Measurements from ENCODE around the gene LRRC26.

LRRC26 gene

DNA sequence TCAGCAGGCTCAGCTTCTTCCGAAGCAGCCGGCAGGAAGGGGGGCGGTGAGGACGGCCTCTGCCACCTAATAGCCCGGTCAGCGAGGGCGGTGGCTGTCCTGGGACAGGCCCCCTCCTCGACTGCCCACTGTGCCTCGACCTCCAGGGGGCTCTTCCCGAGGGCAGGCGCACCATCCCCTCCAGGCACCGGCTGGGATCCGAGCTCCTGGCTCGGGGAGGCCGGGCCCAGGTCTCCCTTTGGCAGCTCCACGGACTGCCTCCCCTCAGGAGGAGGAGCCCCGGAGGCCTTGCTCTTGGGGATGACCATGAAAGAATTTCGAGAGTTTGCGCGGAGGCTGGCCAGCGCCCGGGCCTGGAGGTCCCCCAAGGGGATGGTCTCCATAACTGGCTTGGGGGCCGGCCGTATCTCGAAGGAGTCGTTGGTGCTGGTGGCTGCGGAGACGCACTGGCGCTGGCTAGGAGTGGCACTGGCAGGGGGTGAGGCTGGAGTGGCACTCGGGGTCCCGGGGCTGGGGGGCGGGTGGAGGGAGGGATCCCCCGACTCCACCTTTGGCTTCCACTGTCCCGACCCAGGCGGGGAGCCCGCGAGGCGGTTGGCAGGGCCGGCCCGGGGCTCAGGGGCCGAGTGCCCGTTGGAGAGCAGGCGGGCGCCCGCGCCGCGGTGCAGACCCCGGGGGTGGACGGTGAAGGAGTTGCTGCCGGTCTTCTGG is 29.7 kb upstream of the LRRC26 start:
- 25% methylated on average over 37 of the region's 51 CpGs for WGBS (ENCODE audit: insufficient coverage)
- Histone ChIP-seq H3K27ac (ENCODE audit: insufficient read depth in 1 of 2, low read depth in 1 of 2, low read length in 2 of 2, poor library complexity in 1 of 2, severe bottlenecking in 2 of 2) (no peak overlapping the region), H3K4me1 (ENCODE audit: control extremely low read depth in 1 of 4, control insufficient read depth in 4 of 4, insufficient read depth in 4 of 4, low read length in 3 of 4) (peaks cover 3 to 49% (median 27%) of the 10 kb centered on the region in 4 experiments), H3K27me3 (replicated peaks in 2 of 5; ENCODE audit: control insufficient read depth in 4 of 5, insufficient read depth in 5 of 5, low read length in 4 of 5) (peaks cover 0 to 9% (median 0%) of the 10 kb centered on the region in 5 experiments), H3K36me3 (ENCODE audit: control insufficient read depth in 4 of 4, insufficient read depth in 4 of 4, low read length in 3 of 4) (no peaks in the 10 kb centered on the region), H3K9me3 (ENCODE audit: control extremely low read depth in 1 of 5, control insufficient read depth in 4 of 5, insufficient read depth in 2 of 5, low read depth in 1 of 5, low read length in 4 of 5) (no peaks in the 10 kb centered on the region), H3K4me3 (ENCODE audit: control insufficient read depth in 1 of 7, extremely low read depth in 1 of 7, insufficient read depth in 4 of 7, low read depth in 2 of 7, low read length in 6 of 7) (peak overlapping the region in 4 of 7 experiments; percentile 6 to 62 (median 50))
- ChIA-PET CTCF (interaction anchor here (1.6 kb wide), 1 partner anchor 27 kb away, joined by 5 read pairs; no protein-coding TSS in a partner anchor), POLR2A (interaction anchor here (0.5 kb wide), 1 partner anchor 68 kb away, joined by 3 read pairs; no protein-coding TSS in a partner anchor)
- no peak for DNase-seq

GRCh38 chr9:137198902-137199283 is 29.0 kb upstream of the LRRC26 start:
- Histone ChIP-seq H3K36me3 (ENCODE audit: control insufficient read depth in 4 of 4, insufficient read depth in 4 of 4, low read length in 3 of 4) (no peaks in the 10 kb centered on the region), H3K9me3 (ENCODE audit: control extremely low read depth in 1 of 5, control insufficient read depth in 4 of 5, insufficient read depth in 2 of 5, low read depth in 1 of 5, low read length in 4 of 5) (no peaks in the 10 kb centered on the region), H3K27me3 (replicated peaks in 2 of 5; ENCODE audit: control insufficient read depth in 4 of 5, insufficient read depth in 5 of 5, low read length in 4 of 5) (peaks cover 0 to 9% (median 0%) of the 10 kb centered on the region in 5 experiments), H3K4me1 (ENCODE audit: control extremely low read depth in 1 of 4, control insufficient read depth in 4 of 4, insufficient read depth in 4 of 4, low read length in 3 of 4) (peaks cover 0 to 42% (median 21%) of the 10 kb centered on the region in 4 experiments), H3K4me3 (ENCODE audit: control insufficient read depth in 1 of 7, extremely low read depth in 1 of 7, insufficient read depth in 4 of 7, low read depth in 2 of 7, low read length in 6 of 7) (peak overlapping the region in 1 of 7 experiments; percentile 60), H3K27ac (ENCODE audit: insufficient read depth in 1 of 2, low read depth in 1 of 2, low read length in 2 of 2, poor library complexity in 1 of 2, severe bottlenecking in 2 of 2) (no peak overlapping the region)
- no peak for DNase-seq
- WGBS (ENCODE audit: insufficient coverage), result 93% methylated on average over 10 of the region's 11 CpGs
- CTCF ChIA-PET, result interaction anchor here (1.1 to 1.6 kb wide), 2 partner anchors 8 to 28 kb away, joined by 3 to 5 read pairs; no protein-coding TSS in a partner anchor
- POLR2A ChIA-PET, result no interaction called here

DNA sequence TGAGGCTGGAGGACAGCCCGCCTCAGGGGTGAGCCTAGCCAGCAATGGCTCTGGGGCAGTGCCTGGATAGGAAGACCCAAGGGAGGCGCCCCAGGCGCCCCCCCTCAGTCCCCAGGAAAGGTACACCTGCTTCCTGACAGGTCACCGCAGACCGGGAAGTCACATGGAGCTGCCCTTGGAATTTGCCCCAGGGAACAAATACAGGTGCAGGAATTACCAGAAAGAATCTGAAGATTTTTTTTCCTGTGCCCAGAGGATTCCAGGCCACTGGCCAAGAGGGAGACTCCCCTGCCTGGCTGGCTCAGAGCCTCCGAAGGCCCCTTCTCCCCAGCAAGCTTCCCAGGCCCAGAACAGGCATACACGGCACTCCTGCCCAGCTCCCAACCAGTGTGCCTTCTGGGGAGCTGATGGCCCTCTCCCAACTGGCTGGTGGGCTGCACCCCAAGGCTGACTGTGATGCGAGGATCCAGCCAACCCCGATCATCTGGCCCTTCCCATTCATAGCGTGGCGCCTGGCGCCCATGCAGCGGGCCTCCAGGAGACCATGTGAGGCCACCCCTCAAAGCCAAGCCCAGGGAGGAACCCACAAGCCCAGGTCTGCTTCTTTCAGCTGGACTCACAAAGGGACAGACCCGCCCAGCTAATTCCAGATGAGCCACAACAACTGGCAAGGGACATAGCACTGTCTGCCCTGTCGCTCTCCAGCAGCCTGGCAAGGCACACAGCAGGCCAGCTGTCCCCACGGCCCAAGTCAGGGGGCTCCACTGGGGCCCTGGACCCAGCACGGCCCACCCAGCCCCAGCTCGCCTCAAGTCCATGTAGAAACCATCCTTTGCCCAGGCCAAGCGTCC is 28.4 kb upstream of the LRRC26 start:
- H3K4me1 ChIP-seq (ENCODE audit: control extremely low read depth in 1 of 4, control insufficient read depth in 4 of 4, insufficient read depth in 4 of 4, low read length in 3 of 4), result peaks cover 0 to 41% (median 19%) of the 10 kb centered on the region in 4 experiments
- ChIA-PET POLR2A (interaction anchor here (1.0 kb wide), 1 partner anchor 25 kb away, joined by 3 read pairs; no protein-coding TSS in a partner anchor), CTCF (interaction anchor here (0.6 to 2.8 kb wide), 4 partner anchors 8 to 38 kb away, joined by 3 to 9 read pairs (median 4); partner anchors contain the start of gene SSNA1)
- no peak for DNase-seq
- H3K27me3 ChIP-seq (replicated peaks in 2 of 5; ENCODE audit: control insufficient read depth in 4 of 5, insufficient read depth in 5 of 5, low read length in 4 of 5), result peaks cover 0 to 9% (median 0%) of the 10 kb centered on the region in 5 experiments
- no peaks in the 10 kb centered on the region for H3K36me3 ChIP-seq (ENCODE audit: control insufficient read depth in 4 of 4, insufficient read depth in 4 of 4, low read length in 3 of 4)
- no peak overlapping the region for H3K27ac ChIP-seq (ENCODE audit: insufficient read depth in 1 of 2, low read depth in 1 of 2, low read length in 2 of 2, poor library complexity in 1 of 2, severe bottlenecking in 2 of 2)
- 93% methylated on average over 18 of the region's 19 CpGs for WGBS (ENCODE audit: insufficient coverage)
- H3K9me3 ChIP-seq (ENCODE audit: control extremely low read depth in 1 of 5, control insufficient read depth in 4 of 5, insufficient read depth in 2 of 5, low read depth in 1 of 5, low read length in 4 of 5), result no peaks in the 10 kb centered on the region
- no peak overlapping the region for H3K4me3 ChIP-seq (ENCODE audit: control insufficient read depth in 1 of 7, extremely low read depth in 1 of 7, insufficient read depth in 4 of 7, low read depth in 2 of 7, low read length in 6 of 7)

DNA sequence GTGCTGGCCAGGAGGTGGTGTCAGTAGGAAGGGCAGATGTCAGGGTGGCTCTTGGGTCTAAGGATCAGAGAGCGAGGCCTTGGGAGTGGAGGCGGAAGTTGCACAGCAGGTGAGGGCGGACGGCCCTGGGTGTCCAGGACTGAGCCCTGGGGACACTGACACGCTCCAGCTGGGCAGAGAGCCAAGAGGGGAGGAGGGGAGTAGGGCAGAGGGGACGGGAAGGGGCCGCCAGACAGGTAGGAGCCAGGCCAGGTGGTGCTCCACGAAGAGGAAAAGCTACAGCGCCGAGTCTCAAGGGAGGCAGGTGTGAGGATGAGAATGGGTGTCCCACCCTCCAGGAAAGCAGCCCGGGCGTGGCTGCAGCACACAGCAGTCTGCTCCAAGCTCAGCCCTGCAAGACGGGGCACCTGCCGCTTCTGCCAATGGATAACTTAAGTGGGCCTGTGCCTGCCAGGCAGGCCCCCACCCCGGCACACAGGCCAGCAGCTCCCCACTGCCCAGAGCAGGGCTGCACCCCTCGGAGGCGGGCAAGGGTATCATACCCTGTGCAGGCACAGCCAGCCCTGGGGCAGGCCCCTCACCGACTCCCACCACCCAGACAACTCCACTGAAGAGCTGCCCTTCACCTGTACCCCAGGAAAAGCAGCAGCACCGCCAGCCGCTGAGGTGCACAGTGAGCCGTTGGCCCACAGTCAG is 25.8 kb upstream of the LRRC26 start:
- H3K27ac ChIP-seq (ENCODE audit: insufficient read depth in 1 of 2, low read depth in 1 of 2, low read length in 2 of 2, poor library complexity in 1 of 2, severe bottlenecking in 2 of 2), result no peak overlapping the region
- no peak for DNase-seq
- H3K4me3 ChIP-seq (ENCODE audit: control insufficient read depth in 1 of 7, extremely low read depth in 1 of 7, insufficient read depth in 4 of 7, low read depth in 2 of 7, low read length in 6 of 7), result no peak overlapping the region
- ChIA-PET POLR2A (interaction anchor here (1.0 kb wide), 1 partner anchor 10 kb away, joined by 3 read pairs; the partner anchor contains the start of genes NDOR1 and TMEM203), CTCF (interaction anchor here (1.4 to 2.8 kb wide), 2 partner anchors 32 to 41 kb away, joined by 6 to 9 read pairs; partner anchors contain the start of gene RNF224)
- H3K27me3 ChIP-seq (replicated peaks in 2 of 5; ENCODE audit: control insufficient read depth in 4 of 5, insufficient read depth in 5 of 5, low read length in 4 of 5), result peaks cover 0 to 9% (median 0%) of the 10 kb centered on the region in 5 experiments
- H3K36me3 ChIP-seq (ENCODE audit: control insufficient read depth in 4 of 4, insufficient read depth in 4 of 4, low read length in 3 of 4), result peaks cover 0 to 24% (median 8%) of the 10 kb centered on the region in 4 experiments
- no peaks in the 10 kb centered on the region for H3K9me3 ChIP-seq (ENCODE audit: control extremely low read depth in 1 of 5, control insufficient read depth in 4 of 5, insufficient read depth in 2 of 5, low read depth in 1 of 5, low read length in 4 of 5)
- H3K4me1 ChIP-seq (ENCODE audit: control extremely low read depth in 1 of 4, control insufficient read depth in 4 of 4, insufficient read depth in 4 of 4, low read length in 3 of 4), result peaks cover 0 to 25% (median 12%) of the 10 kb centered on the region in 4 experiments
- 98% methylated on average over 20 of the region's 21 CpGs for WGBS (ENCODE audit: insufficient coverage)

DNA sequence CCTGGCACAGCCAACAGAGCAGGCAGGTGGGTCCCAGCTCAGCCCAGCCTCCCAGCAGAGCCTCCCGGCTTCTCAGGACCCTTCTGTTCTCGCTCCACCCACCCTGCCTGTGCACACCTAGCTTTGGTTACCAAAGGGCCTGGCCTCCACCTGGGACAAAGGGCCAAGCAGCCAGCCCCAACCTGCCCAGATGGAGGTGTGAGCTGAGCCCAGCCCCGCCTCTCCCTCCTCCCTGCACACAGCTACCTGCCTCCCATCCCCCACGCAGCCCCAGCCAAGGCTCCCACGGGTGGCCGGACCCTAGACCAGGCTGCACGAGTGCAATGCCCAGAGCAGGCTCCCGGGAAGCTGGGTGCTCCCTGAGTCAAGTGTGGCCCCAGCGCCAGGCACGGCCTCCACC is 25.1 kb upstream of the LRRC26 start:
- H3K4me1 ChIP-seq (ENCODE audit: control extremely low read depth in 1 of 4, control insufficient read depth in 4 of 4, insufficient read depth in 4 of 4, low read length in 3 of 4), result peaks cover 0 to 33% (median 18%) of the 10 kb centered on the region in 4 experiments
- WGBS (ENCODE audit: insufficient coverage), result 97% methylated on average over 8 of the region's 10 CpGs
- H3K27me3 ChIP-seq (replicated peaks in 2 of 5; ENCODE audit: control insufficient read depth in 4 of 5, insufficient read depth in 5 of 5, low read length in 4 of 5), result peaks cover 0 to 9% (median 0%) of the 10 kb centered on the region in 5 experiments
- H3K4me3 ChIP-seq (ENCODE audit: control insufficient read depth in 1 of 7, extremely low read depth in 1 of 7, insufficient read depth in 4 of 7, low read depth in 2 of 7, low read length in 6 of 7), result no peak overlapping the region
- no peak for DNase-seq
- ChIA-PET POLR2A (no interaction called here), CTCF (interaction anchor here (1.2 to 1.8 kb wide), 4 partner anchors 13 to 75 kb away, joined by 3 to 6 read pairs (median 4); partner anchors contain the start of genes RNF208 and RNF224)
- H3K36me3 ChIP-seq (ENCODE audit: control insufficient read depth in 4 of 4, insufficient read depth in 4 of 4, low read length in 3 of 4), result peaks cover 0 to 32% (median 13%) of the 10 kb centered on the region in 4 experiments
- H3K27ac ChIP-seq (ENCODE audit: insufficient read depth in 1 of 2, low read depth in 1 of 2, low read length in 2 of 2, poor library complexity in 1 of 2, severe bottlenecking in 2 of 2), result no peak overlapping the region
- H3K9me3 ChIP-seq (ENCODE audit: control extremely low read depth in 1 of 5, control insufficient read depth in 4 of 5, insufficient read depth in 2 of 5, low read depth in 1 of 5, low read length in 4 of 5), result no peaks in the 10 kb centered on the region

DNA sequence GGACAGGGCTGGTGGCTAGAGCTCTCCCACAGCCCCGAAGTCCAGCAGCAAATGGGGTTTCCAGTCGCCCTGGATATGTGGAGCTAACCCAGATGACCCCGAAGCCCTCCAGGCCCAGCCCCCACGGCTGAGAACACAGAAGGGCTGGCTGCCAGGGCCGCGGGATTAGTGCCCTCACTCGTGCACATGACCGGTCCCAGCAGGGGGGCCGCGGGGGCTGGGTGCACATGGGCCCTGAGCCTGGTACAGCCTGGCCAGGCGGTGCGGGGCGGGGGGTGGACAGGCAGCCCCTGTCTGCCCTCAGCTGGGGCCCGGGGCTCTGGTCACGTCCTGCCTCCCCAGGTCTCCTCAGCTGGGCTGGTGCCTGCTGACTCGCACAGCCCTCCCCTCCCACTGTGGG is 24.5 kb upstream of the LRRC26 start:
- POLR2A ChIA-PET, result no interaction called here
- no peak for DNase-seq
- whole genome bisulfite sequencing (ENCODE audit: insufficient coverage), result 93% methylated on average over 13 of the region's 16 CpGs
- peaks cover 0 to 35% (median 14%) of the 10 kb centered on the region in 4 experiments for H3K36me3 ChIP-seq (ENCODE audit: control insufficient read depth in 4 of 4, insufficient read depth in 4 of 4, low read length in 3 of 4)
- no peak overlapping the region for H3K4me3 ChIP-seq (ENCODE audit: control insufficient read depth in 1 of 7, extremely low read depth in 1 of 7, insufficient read depth in 4 of 7, low read depth in 2 of 7, low read length in 6 of 7)
- peaks cover 0 to 4% (median 0%) of the 10 kb centered on the region in 5 experiments for H3K27me3 ChIP-seq (replicated peaks in 2 of 5; ENCODE audit: control insufficient read depth in 4 of 5, insufficient read depth in 5 of 5, low read length in 4 of 5)
- H3K9me3 ChIP-seq (ENCODE audit: control extremely low read depth in 1 of 5, control insufficient read depth in 4 of 5, insufficient read depth in 2 of 5, low read depth in 1 of 5, low read length in 4 of 5), result no peaks in the 10 kb centered on the region
- H3K27ac ChIP-seq (ENCODE audit: insufficient read depth in 1 of 2, low read depth in 1 of 2, low read length in 2 of 2, poor library complexity in 1 of 2, severe bottlenecking in 2 of 2), result no peak overlapping the region
- peaks cover 3 to 33% (median 18%) of the 10 kb centered on the region in 4 experiments for H3K4me1 ChIP-seq (ENCODE audit: control extremely low read depth in 1 of 4, control insufficient read depth in 4 of 4, insufficient read depth in 4 of 4, low read length in 3 of 4)
- CTCF ChIA-PET, result interaction anchor here (1.2 to 1.8 kb wide), 4 partner anchors 13 to 74 kb away, joined by 3 to 6 read pairs (median 4); partner anchors contain the start of genes RNF208 and RNF224
